HK-2 (cell line): ENCODE measurements around the gene ABCG2.

Experiments used
- DNase-seq: peaks from one replicate; pipeline ENCODE4 v3.0.0-alpha.2; 2018; ENCODE audit not compliant: unreplicated experiment

The ABCG2 gene

DNA sequence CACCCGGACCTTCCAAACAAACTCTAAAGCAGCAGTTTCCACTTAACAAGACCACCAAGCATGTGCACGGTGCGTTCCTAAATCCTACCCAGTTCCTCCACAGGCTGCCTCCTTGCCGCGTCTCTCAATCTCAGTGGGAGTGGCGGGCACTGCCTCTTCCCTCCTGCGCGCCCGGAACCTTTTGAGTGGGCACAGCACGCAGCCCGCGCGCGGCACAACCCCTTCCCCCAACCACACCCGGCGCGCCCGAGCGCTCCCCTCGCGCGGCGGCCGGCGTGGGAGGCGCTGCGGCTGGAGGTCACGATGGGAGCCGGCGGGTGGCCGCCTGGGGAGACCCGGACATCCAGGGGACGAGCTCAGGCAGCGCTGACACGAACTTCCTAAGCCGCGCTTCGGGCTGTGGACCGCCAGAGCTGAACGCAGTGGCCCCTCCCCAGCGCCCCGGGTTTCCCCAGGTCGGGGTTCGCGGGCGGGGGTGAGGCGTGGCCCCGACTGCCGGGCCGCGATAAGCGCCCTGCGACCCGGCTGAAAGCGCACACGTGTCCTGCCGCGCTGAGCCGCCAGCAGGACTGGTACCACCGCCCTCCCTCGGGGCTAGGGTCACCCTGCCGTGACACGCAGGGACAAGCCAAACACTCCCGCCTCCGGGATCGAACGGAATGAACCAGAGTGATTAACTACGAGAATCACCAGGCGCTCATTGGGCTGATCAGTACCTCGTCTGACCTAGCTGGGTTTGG is at the start of gene ABCG2:
Gene ABCG2 (minus strand): TSS at position 151 of the 740 bp plus-strand sequence. CDS start 18,644 bp downstream, outside the sequence.
- DNase-seq = peak; percentile 29

DNA sequence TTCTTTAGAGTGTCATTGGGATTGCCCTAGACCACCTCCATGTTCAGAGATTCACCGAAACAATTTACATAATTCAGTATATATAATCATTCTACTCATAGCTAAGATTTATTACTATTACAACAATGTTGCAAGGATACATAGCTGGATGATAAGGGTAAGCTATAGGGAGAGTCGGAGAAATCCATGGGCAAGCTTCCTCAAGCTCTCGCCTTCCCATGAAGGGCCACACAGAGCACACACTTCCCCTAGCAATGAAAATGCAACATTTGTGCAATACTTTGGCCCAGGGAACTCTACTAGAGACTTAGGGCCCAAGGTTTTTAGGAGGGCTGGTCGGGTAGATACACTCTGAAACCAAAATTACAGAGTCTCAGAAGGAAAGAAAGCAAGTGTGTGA is 49.7 kb upstream of the ABCG2 start:
- no peak for DNase-seq

DNA sequence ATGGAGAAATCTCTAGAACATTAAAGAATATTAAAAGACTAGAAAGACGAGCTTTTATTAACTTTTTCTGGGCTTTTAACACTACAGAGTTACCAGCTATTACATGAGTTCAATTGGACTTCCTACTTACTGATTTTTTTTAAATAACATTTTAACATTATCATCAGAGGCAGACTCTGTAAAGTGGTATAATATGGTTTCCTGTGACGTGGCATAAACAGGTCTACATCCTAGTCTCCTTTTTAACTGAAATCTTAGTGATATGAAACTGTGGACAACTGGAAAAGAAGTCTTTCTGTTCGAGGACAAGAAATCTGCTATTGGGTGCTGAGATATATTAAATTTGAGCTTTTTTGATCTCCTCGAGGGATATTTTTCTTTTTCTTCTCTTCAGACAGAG is 48.7 kb upstream of the ABCG2 start:
- DNase-seq = no peak

DNA sequence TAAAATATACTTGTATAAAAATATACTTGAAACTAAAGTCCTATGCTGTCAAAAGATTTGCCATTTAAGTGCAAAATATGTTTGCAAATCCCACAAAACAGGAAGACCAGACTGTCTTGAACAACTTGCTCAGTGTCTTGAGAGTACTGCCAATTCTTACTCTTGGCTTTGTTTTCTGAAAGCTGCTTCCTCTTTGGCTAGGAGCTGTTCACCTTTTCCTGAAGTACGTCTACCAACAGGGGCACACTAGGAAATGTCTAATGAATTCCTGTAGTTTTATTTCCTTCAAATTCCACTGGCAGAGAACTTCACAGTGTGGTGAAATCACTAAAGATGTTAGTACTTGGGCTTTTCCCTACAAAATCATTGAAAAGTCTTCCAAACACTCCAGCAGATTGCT is 46.4 kb upstream of the ABCG2 start:
- no peak for DNase-seq

DNA sequence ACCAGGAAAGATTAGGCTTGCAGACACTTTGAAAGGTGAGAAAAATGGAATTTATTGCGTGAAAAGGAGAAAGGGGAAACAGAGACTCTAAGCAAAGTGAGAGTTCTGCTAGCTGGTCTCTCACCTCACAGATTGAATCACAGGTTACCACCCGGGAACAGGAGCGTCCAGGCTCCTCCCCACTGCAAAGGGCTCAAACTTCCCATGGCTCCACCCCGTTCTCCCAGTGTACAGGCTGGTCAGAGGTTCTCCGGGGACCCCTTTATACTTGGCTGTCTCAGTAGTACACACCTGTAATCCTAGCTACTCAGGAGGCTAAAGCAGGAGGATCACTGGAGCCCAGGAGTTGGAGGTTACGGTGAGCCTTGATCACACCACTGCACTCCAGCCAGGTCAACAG is 44.0 kb upstream of the ABCG2 start:
- no peak for DNase-seq

DNA sequence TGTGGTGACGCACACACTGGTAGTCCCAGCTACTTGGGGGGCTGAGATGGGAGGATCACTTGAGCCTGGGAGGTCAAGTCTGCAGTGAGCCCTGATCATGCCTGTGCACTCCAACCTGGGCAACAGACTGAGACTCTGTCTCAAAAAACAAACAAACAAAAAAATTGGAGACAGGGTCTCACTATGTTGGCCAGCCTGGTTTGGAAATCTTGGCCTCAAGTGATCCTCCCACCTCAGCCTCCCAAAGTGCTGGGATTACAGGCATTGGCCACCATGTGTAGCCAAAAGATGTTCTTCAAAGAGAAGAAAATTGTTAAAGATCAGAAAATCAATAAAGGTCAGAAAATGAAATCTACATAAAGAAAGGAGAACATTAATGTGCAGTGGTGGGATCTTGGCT is 41.7 kb upstream of the ABCG2 start:
- DNase-seq = no peak

DNA sequence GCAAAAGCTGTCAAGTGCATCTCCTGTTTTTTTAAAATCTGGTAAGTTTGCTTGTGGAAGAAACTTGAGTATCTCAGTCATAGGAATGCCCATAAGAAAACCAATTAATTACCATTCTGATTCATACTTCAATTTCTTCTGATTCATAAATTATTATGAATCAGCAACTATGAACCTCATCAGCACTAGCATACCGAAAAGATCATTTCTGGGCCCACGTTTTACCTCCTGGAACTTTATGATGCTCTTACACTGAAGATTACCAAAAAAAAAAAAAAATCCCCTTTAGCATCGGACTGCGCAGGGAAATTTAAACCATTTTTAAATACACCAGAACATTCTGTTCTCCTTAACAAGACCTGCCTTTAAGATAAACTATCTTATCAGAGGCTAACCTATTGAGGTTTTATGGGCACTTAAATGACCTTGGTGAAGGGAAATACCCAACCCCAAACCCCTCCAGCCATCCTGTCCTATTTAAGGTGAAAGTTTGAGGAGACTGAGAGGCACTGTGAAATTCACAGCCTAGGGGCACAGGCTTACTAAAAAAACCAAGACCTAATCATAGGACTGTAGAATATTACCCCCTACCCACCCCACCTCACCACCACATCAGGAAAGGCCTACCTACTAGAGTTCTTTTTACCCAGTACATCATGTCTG is 38.2 kb upstream of the ABCG2 start:
- no peak for DNase-seq

DNA sequence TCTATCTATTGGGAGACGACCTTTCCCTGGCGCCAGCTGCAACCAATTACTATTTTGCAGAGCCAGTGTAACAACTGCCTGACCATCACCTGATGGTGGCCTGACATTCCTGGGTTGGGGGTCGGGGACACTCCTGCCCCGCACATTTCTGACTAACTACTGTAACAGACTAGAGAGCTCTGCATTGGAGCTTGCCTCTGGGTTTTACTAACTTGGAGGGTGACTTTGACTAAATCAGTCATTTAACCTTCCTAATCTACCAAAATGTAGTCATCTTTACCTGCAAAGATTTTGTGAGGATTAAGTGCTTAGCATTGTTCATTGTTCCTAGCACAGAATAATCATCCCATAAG is 37.5 kb upstream of the ABCG2 start:
- no peak for DNase-seq

DNA sequence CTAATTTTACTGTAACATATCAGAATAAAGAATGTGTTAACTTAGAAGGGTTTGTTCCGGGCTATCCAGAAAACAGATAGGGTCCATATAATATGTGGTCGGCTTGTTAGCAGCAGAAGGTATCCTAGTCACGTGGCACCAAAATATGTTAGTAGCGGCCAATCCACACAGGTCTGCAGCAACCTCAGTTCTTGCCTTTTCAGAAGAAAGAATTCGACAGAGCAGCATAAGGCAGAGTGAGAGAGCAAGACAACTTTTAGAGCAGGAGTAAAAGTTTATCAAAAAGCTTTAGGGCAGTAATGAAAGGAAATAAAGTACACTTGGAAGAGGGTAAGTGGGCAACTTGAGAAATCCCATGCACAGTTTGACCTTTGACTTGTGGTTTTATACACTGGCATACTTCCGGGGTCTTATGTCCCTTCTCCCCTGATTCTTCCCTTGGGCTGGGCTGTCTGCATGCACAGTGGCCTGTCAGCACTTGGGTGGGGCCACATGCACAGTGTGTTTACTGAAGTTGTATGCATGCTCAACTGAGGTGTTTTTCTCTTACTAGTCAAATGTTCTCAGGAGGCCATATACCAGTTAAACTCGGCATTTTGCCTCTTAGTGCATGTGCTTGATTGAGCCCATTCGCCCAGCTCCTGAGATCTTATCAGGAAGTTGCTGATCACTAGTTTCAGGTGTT is 37.0 kb upstream of the ABCG2 start:
- no peak for DNase-seq

DNA sequence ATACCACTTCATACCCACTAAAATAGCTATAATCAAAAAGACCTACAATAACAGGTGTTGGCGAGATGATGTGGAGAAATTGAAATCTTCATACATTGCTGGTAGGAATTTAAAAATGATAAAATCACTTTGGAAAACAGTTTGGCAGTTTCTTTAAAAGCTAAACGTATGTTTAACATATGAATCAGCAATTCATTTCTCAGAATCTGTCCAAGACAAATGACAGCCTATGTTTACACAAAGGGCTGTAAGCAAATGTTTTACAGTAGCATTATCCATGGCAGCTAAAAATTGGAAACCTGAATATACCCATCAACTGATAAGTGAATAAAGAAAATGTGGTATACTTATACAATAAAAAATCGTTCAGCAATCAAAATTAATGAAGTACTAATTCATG is 33.0 kb upstream of the ABCG2 start:
- DNase-seq = no peak

DNA sequence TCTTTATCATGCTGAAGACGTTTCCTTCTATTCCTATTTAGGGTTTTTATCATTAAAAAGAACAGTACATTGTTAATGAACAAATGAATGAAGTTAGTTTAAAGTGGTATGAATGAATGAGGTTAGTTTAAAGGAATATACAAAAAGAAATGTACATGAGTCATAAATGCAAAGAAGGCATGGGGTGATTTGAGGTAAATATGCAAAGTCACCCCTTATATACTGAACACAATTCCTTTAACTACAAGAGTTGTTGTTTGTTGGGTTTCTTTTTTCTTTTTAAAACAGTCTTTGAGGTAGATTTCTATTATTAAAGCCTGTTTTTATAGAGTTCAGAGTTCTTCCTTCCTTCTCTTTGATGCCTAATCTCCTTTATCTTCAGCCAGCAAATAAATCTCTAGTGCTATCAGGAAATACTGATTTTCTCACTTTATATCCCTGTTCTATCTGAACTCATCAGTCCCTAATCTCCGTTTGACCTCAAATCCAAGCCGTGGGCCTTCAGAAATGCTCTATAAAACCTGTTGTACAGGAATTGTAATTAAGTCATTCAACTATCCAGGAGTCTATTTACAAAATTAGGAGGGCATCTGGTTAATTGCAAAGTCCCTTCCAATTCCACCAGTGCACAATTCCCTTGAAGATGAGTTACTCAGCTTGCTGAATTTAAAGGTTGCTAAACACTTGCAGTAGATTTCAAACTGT is 31.6 kb upstream of the ABCG2 start:
- no peak for DNase-seq

DNA sequence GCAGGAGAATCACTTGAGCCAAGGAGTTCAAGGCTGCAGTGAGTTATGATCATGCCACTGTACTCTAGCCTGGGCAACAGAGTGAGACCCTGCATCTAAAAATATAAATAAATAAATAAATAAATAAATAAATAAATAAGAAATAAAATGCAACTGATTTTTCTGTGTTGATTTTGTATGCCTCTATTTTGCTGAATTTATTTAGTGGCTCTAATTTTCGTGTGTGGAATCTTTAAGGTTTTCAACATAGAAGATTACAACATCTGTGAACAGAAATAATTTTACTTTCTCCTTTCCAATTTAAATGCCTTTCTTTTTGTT is 30.9 kb upstream of the ABCG2 start:
- DNase-seq = no peak

DNA sequence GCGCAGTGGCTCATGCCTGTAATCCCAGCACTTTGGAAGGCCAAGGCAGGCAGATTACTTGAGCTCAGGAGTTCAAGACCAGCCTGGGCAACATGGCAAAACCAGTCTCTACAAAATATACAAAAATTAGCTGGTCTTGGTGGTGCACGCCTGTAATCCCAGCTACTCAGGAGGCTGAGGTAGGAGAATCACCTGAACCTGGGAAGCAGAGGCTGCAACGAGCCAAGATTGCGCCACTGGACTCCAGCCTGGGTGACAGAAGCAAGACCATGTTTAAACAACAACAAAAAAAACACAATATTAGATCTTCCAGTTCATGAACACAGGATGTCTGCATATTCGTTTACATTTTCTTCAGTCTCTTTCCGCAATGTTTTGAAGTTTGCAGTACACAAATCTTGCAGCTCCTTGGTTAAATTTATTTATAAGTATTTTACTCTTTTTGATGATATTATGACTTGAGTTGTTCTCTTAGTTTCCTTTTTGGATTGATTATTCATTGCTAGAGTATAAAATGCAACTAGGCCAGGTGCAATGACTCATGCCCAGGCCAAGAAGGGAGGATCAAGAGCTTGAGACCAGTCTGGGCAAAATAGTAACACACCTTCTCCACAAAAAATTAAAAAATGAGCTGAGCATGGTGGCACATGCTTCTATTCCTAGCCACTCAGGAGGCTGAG is 30.4 kb upstream of the ABCG2 start:
- no peak for DNase-seq

DNA sequence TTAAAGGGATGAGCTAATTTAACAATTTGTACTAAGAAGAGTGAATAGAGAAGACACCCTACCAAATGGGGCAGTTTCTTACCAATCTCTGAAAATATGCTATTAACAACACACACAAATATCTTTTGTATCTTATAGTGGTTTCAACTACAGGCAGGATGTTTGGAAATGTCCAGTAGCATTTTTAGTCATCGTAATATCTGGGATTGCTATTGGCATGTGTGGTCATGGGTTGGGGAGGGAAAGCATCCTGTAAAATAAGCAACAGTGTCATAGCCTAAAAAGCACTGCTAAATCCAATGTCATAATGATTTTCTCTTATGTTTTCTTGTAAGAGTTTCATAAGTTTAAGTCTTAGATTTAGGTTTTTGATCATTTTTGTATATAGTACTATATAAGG is 29.3 kb upstream of the ABCG2 start:
- no peak for DNase-seq

DNA sequence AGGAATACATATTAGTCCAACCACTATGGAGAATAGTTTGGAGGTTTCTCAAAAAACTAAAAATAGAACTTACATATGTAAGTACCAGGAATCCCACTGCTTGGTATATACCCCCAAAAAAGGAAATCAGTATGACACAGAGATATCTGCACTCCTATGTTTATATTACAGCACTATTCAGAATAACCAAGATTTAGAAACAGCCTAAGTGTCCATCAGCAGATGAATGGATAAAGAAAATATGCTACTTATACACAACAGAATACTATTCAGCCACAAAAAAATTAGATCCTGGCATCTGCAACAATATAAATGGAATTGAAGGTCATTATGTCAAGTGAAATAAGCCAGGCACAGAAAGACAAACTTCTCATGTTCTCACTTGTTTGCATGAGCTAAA is 27.5 kb upstream of the ABCG2 start:
- no peak for DNase-seq

DNA sequence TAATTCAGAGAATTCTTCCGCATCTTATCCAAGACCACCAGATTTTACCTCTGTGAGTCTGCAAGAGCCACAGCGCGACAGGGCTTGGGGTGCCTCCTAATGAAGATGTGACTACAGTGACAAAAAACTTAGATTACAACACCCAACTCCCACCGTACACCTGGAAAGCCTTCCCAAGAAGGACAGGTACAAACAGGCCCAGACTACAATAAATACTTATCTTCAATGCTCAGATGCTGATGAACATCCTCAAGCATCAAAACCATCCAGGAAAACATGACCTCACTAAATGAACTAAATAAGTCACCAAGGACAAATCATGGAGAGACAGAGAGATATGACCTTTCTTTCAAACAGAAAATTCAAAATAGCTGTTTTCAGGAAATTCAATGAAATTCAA is 20.8 kb upstream of the ABCG2 start:
- DNase-seq = no peak

DNA sequence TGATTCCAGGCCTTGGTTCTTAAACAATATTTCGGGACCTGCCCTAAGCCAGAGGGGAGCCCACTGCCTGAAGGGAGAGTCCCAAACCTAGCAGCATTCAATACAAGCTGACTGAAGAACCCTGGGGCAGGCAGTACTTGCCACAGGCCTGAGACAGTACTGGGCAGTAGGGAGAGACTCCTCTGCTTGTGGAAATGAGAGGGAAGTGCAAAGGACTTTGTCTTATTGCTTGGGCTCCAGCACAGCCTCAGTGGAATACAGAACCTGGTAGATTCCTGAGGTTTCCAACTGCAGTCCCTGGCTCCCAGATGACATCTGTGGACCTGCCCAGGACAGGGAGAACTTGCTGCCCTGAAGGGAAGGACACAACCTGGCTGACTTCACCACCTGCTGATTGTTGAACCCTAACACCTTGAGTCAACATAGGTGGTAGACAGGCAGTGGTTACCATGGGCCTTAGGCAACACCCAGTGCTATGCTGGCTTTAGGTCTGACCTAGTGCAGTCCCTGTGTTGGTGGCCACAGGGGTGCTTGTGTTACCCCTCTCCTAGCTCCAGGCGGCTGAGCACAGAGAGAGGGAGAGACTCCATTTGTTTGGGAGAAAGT is 20.3 kb upstream of the ABCG2 start:
- DNase-seq = no peak

DNA sequence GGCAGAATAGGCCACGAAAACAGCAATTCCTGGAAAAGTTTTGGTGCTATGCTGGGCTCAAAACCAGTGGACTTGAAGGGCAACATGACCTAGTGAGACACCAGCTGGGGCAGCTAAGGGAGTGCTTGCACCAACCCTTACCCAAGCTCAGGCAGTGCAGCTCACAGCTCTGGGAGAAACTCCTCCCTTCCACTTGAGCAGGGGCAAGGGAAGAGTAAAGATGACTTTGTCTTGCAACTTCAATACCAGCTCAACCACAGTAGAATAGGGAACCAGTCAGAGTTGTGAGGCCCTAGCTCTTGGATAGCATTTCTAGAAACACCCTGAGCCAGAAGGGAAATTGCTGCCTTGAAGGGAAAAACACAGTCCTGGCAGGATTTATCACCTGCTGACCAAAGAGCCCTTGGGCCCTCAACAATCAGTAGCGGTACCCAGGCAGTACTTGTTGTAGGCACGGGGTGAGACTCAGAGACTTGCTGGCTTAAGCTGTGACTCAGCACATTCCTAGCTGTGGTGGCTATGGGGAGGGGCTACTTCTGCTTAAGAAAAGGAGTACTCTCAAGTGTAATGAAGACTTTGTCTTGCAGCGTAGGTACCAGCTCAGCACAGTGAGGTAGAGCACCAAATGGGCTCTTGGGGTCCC is 19.7 kb upstream of the ABCG2 start:
- peak; percentile 61 for DNase-seq

DNA sequence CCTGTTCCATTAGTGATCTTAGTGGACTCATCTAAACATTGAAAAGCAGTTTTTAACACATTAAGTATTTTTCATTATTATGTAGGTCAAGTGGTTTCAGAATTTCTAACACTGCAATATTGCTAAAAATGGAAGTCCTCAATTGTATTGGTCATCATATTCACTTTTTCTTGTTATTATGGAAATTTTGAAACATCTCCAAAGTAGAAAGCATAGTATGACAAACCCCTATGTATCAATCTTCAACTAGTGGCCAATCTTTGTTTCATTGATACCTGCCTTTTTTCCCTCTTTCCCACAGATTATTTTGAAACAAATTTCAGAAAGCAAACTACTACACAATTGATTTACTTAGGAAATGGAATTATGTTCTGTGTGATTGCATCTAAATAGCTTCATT is 14.5 kb upstream of the ABCG2 start:
- no peak for DNase-seq

DNA sequence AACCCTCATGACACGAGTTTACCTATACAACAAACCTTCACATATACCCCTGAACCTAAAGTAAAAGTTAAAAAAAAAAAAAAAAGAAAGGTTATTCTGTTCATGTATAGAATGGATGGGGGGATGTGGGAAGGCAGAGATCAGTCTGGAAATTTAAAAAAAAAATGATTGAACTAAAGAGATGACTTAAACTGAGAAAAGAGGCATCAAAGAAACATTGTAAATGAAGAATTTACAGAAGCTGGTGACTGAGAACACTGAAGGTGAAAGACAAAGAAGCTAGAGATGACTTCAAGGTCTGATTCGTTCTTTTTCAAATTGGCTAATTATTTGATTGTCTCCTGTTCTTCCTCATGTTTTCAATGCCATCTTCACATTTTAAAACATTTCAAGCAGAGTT is 12.8 kb upstream of the ABCG2 start:
- DNase-seq = no peak

DNA sequence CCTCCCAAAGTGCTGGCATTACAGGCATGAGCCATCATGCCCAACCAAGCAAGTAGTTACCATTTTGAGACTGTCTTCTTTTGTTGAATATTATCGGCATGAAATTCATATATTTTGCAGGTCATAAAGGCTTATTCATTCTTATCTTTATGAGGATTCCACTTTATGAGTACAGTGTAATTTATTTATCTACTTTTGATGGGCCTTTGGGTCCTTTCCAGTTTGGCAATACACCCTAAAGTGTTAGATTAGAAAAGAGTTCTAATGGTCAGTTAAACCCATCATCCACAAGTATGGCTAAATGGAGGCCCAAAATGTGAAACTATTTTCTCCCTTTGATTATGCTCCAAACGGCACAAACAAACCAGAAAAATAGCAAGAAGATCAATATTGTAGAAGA is 10.9 kb upstream of the ABCG2 start:
- no peak for DNase-seq
